Fibroblast of pulmonary artery (primary cell): Measurements from ENCODE around the gene VWA3B.
"Not testable (repeated sequence)": the region's sequence is repeated elsewhere in the genome, so short reads cannot be mapped to it uniquely, and the experiment has no call there.

ENCODE experiments used
- DNase-seq: peaks from one replicate; pipeline ENCODE4 v3.0.0-alpha.2; 2010; ENCODE audit warnings: low read depth
- H3K4me3 ChIP-seq: replicated peaks from 2 replicates; pipeline ENCODE4 v1.5.1; 2011; ENCODE audit warnings: low read depth, mild to moderate bottlenecking, control low read depth, low read length, moderate library complexity
- CTCF ChIP-seq: IDR thresholded peaks from 2 replicates; pipeline ENCODE4 v1.5.1; 2011; ENCODE audit warnings: mild to moderate bottlenecking, control low read depth, low read length, inconsistent platforms; ENCODE audit errors: missing control alignments

The VWA3B gene

GRCh38 chr2:98043101-98043500, 43.9 kb upstream of the VWA3B start:
- no peak overlapping the region for H3K4me3 ChIP-seq
- DNase-seq = no peak
- no peak for TF ChIP-seq CTCF

DNA sequence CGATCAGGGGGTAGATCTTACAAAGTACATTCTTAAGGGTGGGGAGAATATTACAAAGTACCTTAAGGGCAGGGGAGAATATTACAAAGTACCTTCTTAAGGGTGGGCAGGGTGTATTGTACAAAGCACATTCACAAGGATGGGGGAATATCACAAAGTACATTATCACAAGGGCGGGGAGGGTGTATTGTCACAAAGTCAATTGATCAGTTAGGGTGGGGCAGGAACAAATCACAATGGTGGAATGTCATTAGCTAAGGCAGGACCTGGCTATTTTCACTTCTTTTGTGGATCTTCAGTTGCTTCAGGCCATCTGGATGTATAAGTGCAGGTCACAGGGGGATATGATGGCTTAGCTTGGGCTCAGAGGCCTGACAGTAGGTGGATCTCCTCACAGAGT, 42.2 kb upstream of the VWA3B start:
- DNase-seq, H3K4me3 ChIP-seq: not testable (repeated sequence)

- TF ChIP-seq CTCF = no peak
- no peak overlapping the region for H3K4me3 ChIP-seq
- no peak for DNase-seq
Observed at GRCh38 chr2:98050070-98050469, 36.9 kb upstream of the VWA3B start.

GRCh38 chr2:98058191-98058975, 28.6 kb upstream of the VWA3B start:
- no peak for TF ChIP-seq CTCF
- no peak for DNase-seq
- no peak overlapping the region for H3K4me3 ChIP-seq

DNA sequence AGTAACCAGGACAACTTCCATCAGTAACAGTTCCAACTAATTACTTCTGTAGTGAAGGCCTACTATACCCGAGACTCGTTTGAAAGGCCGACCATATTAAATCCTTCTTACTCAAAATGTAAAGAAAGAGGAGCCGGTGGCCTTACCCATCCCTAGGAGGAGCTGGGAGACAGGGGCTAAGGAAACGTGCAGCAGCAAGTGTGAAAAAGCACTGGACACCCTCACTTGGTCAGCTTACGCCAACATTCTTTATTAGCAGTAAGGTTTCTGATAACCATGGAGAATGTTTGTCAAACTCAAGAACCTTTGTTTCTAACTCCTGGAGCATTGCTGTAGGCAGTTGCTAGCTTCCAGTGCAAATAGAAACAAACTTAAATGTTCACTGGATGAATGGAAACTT, 26.7 kb upstream of the VWA3B start:
- H3K4me3 ChIP-seq = no peak overlapping the region
- no peak for DNase-seq
- no peak for TF ChIP-seq CTCF

DNA sequence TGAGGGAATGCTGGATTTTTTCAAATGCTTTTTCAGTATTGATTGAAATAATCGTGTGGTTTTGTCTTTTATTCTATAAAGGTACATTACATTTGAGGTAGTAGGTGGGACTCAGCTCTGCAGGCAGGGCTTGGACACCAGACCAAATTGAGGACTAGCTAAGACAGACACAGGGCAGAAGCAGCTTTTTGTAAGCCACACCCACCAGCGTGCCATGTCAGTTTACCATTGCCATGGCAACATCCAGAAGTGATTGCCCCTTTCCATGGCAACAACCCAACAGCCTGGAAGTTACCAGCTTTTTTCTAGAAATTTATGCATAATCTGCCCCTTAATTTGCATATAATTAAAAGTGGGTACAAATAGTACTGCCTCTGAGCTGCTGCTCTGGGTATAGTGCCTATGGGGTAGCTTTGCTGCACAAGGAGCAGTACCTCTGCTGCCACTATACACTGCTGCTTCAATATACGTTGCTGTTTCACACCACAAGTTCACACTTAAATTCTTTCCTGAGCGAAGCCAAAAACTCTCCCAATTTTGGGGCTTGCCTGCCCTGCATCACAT, 23.6 kb upstream of the VWA3B start:
- H3K4me3 ChIP-seq = no peak overlapping the region
- TF ChIP-seq CTCF = no peak
- DNase-seq = no peak

DNA sequence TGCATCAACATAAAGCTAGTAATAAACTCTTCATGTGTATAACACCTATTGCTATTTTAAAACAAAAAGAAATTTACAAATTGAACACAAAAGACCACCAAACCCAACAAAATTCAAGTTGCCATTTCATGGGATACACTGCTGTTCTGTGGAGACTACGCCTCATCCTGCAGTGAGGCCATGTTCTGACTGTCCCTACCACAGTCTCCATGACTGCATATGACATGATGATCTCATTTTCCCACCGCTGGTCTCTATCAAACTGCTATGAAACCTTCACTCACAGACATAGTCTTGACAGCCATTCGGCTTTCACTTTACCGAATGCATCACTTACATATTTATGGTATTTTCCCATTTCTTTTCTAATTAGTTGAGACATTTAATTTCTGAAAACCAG, 21.2 kb upstream of the VWA3B start:
- no peak for DNase-seq
- no peak for TF ChIP-seq CTCF

More for the DNA sequence above, 21.2 kb upstream of the VWA3B start:
- no peak overlapping the region for H3K4me3 ChIP-seq
